ENCODE data around the gene COL27A1. TPM values are rescaled to one million over a fixed set of nuclear protein-coding genes. Genes with fewer than 3 reads are reported as not detected.

COL27A1 gene
- total RNA-seq, 2 experiments from 2014 or later, result 0.87 to 1.2 TPM

DNA sequence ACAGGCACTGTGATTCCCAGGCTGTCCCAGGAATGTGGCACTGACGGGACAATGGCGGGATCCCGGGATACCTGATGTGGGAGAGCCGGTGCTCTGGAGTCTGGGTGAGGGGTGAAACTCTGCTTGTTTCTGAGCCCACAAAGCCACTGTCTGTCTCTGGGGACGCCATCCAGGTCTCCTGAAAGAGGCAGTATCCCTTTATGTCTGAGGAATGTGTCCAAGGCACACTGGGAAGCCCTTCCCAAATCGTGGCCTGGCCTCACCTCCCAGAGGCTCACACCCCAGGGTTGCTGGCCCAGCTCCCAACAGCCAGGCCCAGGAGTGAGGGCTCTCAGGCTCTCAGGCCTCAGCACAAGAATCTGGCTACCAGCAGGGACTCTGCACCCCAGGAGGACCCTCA lies 201.5 kb downstream of the COL27A1 start:
- DNase-seq, result no peak
- H3K9me3 ChIP-seq (ENCODE audit: control insufficient read depth in 1 of 2, insufficient read depth in 1 of 2, low read length in 2 of 2), result no peaks in the 10 kb centered on the region
- peaks cover 64% of the 10 kb centered on the region for H3K4me1 Mint-ChIP-seq (ENCODE audit: low read depth)
- no peaks in the 10 kb centered on the region for H3K27me3 ChIP-seq (ENCODE audit: control insufficient read depth in 1 of 2, insufficient read depth in 2 of 2, low read length in 2 of 2)
- H3K4me3 Mint-ChIP-seq, result no peak overlapping the region
- peaks cover 45% of the 10 kb centered on the region for H3K4me1 ChIP-seq (ENCODE audit: insufficient read depth, low read length)
- POLR2A ChIA-PET, result interaction anchor here (1.3 to 2.2 kb wide), 3 partner anchors 15 to 31 kb away, joined by 7 to 9 read pairs (median 8); partner anchors contain the start of gene AKNA
- H3K36me3 Mint-ChIP-seq (ENCODE audit: low read depth), result peaks cover 96% of the 10 kb centered on the region
- TF ChIP-seq, protein P1, sequence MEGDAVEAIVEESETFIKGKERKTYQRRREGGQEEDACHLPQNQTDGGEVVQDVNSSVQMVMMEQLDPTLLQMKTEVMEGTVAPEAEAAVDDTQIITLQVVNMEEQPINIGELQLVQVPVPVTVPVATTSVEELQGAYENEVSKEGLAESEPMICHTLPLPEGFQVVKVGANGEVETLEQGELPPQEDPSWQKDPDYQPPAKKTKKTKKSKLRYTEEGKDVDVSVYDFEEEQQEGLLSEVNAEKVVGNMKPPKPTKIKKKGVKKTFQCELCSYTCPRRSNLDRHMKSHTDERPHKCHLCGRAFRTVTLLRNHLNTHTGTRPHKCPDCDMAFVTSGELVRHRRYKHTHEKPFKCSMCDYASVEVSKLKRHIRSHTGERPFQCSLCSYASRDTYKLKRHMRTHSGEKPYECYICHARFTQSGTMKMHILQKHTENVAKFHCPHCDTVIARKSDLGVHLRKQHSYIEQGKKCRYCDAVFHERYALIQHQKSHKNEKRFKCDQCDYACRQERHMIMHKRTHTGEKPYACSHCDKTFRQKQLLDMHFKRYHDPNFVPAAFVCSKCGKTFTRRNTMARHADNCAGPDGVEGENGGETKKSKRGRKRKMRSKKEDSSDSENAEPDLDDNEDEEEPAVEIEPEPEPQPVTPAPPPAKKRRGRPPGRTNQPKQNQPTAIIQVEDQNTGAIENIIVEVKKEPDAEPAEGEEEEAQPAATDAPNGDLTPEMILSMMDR (IDR thresholded peaks at IDR 0.05), result no peak
- no peak for ATAC-seq (ENCODE audit: poor library complexity)
- H3K27me3 Mint-ChIP-seq, result no peaks in the 10 kb centered on the region
- H3K4me3 ChIP-seq (ENCODE audit: low read length), result no peak overlapping the region
- intact Hi-C loops (cut with DNase I, micrococcal nuclease), result no loop called here
- peak overlapping the region; percentile 83 for H3K27ac Mint-ChIP-seq
- no peaks in the 10 kb centered on the region for H3K9me3 Mint-ChIP-seq
- peak overlapping the region in 1 of 2 donors; percentile 42 for H3K27ac ChIP-seq (ENCODE audit: low read depth in 1 of 2, low read length in 2 of 2)
- H3K36me3 ChIP-seq (ENCODE audit: insufficient read depth, low read length), result peaks cover 83% of the 10 kb centered on the region
- CTCF ChIA-PET, result no interaction called here

GRCh38 chr9:114357360-114357759 lies 202.0 kb downstream of the COL27A1 start:
- DNase-seq, result no peak

DNA sequence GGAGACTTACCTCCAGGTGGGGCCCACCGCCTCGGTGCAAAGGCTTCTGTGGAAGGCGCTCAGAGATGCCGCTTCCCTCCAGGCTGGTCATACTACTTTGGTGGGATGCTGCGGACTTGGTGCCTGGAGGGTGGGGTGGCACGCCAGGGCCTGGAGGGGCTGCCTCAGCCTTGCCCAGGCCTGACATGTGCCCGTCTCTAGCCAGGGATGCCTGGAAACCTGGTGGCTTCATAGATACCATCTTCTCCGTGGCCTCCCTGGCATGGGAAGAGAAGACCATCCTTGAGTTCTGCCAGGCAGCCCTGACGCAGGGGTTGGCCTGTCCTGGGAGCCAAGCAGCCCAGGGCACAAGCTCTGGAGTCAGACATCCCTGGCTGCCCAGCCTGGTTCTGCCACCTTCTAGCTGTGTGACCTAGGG lies 202.6 kb downstream of the COL27A1 start:
- DNase-seq (no peak), ATAC-seq (ENCODE audit: poor library complexity) (no peak)
- Histone ChIP-seq H3K27ac (ENCODE audit: low read depth in 1 of 2, low read length in 2 of 2) (peak overlapping the region; percentile 42 to 47), H3K4me1 (ENCODE audit: insufficient read depth, low read length) (peaks cover 50% of the 10 kb centered on the region), H3K9me3 (ENCODE audit: control insufficient read depth in 1 of 2, insufficient read depth in 1 of 2, low read length in 2 of 2) (no peaks in the 10 kb centered on the region), H3K36me3 (ENCODE audit: insufficient read depth, low read length) (peaks cover 88% of the 10 kb centered on the region), H3K4me3 (ENCODE audit: low read length) (no peak overlapping the region), H3K27me3 (ENCODE audit: control insufficient read depth in 1 of 2, insufficient read depth in 2 of 2, low read length in 2 of 2) (no peaks in the 10 kb centered on the region)
- peaks cover 67% of the 10 kb centered on the region for H3K4me1 Mint-ChIP-seq (ENCODE audit: low read depth)
- ChIA-PET POLR2A (interaction anchor here (1.7 kb wide), 1 partner anchor 31 kb away, joined by 7 read pairs; the partner anchor contains the start of gene AKNA), CTCF (no interaction called here)
- no peaks in the 10 kb centered on the region for H3K9me3 Mint-ChIP-seq
- H3K27ac Mint-ChIP-seq, result peak overlapping the region; percentile 83
- peaks cover 97% of the 10 kb centered on the region for H3K36me3 Mint-ChIP-seq (ENCODE audit: low read depth)
- no peak overlapping the region for H3K4me3 Mint-ChIP-seq
- no peaks in the 10 kb centered on the region for H3K27me3 Mint-ChIP-seq
- TF ChIP-seq, protein P1 (IDR thresholded peaks at IDR 0.05), result no peak
- intact Hi-C loops (cut with DNase I, micrococcal nuclease), result no loop called here

More at GRCh38 chr9:114357360-114357759, 202.0 kb downstream of the COL27A1 start:
- Mint-ChIP-seq H3K27me3 (no peaks in the 10 kb centered on the region), H3K4me1 (ENCODE audit: low read depth) (peaks cover 65% of the 10 kb centered on the region), H3K27ac (peak overlapping the region; percentile 83), H3K4me3 (no peak overlapping the region), H3K9me3 (no peaks in the 10 kb centered on the region), H3K36me3 (ENCODE audit: low read depth) (peaks cover 97% of the 10 kb centered on the region)
- H3K27ac ChIP-seq (ENCODE audit: low read depth in 1 of 2, low read length in 2 of 2), result peak overlapping the region in 1 of 2 donors; percentile 42
- no peak overlapping the region for H3K4me3 ChIP-seq (ENCODE audit: low read length)
- H3K27me3 ChIP-seq (ENCODE audit: control insufficient read depth in 1 of 2, insufficient read depth in 2 of 2, low read length in 2 of 2), result no peaks in the 10 kb centered on the region
- ChIA-PET POLR2A (interaction anchor here (1.7 to 2.2 kb wide), 2 partner anchors 28 to 31 kb away, joined by 7 to 9 read pairs; partner anchors contain the start of gene AKNA), CTCF (no interaction called here)
- no peak for ATAC-seq (ENCODE audit: poor library complexity)
- H3K4me1 ChIP-seq (ENCODE audit: insufficient read depth, low read length), result peaks cover 45% of the 10 kb centered on the region
- TF ChIP-seq, protein P1 (IDR thresholded peaks at IDR 0.05), result no peak
- no peaks in the 10 kb centered on the region for H3K9me3 ChIP-seq (ENCODE audit: control insufficient read depth in 1 of 2, insufficient read depth in 1 of 2, low read length in 2 of 2)
- H3K36me3 ChIP-seq (ENCODE audit: insufficient read depth, low read length), result peaks cover 83% of the 10 kb centered on the region
- intact Hi-C loops (cut with DNase I, micrococcal nuclease), result no loop called here
